Anterior cingulate cortex (tissue), 58 donors: ENCODE results near the gene ASL.
"Not testable (repeated sequence)": the region's sequence is repeated elsewhere in the genome, so short reads cannot be mapped to it uniquely, and the experiment has no call there.

ENCODE experiments used
- DNase-seq, 58 donors: peaks; one replicate each; lab custom pipeline; 2025; lab: John Stamatoyannopoulos, UW

Gene ASL

DNA sequence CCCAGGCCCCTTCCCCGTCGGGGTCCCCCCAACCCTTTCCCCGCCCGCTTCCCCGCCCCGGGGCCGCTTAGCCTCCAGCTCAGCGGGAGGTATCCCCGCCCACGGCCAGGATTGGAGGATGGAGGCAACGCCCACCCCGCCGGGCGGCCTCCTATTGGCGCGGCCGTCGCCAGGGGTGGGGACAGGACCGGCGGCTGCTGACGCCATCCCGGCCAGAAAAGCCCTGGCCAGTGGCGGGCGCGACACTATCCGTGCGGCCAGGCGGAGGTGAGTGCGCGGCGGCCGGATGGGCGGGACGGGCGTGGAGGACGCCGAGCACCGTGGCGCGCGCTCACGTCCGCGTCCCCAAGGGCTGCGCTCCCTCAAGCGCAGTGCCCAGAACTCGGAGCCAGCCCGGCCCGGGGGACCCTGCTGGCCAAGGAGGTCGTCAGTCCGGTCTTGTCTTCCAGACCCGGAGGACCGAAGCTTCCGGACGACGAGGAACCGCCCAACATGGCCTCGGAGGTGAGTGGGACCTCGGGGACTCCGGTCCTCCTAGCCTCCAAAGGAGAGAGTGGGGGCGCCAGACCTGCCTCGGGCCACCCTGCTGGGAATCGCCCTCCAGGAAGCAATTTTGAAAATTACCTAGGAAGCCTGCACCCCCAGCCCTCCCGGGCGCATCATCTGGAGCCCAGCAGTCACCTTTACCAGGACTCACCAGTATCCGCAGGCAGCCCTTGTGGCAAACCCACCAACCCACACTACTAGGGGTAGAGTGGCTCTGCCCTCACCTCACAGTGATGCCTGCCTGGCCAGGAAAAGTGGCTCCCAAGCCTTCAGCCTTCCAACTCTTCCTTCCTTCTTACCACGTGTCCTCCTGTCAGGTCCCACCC lies at the start of gene ASL:
Gene ASL (plus strand): TSS at position 230 of the 872 bp plus-strand sequence. CDS start 263 bp downstream, at position 493.
- peak; percentile 29 to 97 (median 89) for DNase-seq

DNA sequence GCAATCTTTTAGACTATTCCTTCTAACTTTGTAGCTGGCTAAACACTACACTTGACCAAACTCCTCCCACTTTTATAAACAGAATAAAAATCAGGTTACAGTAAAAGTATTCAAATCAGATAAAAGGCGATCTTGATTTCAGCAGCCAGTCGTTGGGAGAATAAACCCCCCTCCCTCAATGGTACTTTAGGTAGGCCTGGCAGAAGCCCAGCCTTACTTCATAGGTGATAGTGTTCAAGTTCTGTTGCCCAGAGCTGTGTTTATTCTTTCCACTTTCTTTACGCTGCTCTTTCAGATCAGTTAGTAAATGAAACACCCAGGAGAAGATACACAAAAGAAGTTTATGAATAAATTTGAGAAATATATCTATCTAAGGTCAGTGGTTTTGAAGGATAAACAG lies 47.3 kb upstream of the ASL start:
- DNase-seq = not testable (repeated sequence)

DNA sequence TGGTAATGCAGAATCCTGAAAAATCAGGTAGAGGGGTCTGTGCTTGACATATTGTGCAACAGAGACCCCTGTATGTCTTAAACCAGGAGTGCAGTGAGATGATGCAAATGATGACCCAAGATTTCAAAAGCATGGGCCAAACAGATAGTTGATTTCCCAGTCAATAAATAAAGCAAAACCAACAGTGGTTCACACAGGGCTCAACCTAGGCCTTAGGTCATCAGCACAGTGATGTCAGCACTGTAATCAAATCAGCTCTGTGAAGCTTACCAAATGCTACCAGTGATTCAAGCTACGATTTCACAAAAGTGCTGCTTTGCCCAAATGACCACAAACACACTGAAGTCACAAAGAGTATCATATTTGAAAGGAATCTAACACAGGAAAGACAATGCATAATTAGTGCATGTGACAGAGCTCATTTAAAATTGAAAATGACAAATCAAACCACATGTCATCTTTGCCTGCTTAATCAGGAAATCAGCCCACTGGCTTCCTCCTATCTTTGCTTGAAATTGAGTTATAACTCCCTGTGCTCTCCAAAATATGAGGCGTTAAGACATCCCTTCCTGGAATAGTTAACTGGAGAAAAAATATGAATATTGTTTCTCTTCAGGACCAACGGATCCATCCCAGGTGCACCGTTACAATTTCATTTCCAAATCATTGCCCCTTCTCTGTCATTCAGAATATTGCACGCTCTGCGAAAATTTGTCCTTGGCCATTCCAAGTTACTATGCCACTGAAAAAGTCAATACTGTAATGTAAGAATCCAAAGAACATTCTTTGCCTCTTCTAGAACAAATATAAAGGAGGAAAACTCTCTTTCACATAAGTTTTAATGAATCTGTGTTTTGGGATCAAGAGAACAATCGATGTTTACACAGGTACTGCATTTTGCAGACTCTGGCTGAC lies 41.9 kb upstream of the ASL start:
- DNase-seq = no peak

DNA sequence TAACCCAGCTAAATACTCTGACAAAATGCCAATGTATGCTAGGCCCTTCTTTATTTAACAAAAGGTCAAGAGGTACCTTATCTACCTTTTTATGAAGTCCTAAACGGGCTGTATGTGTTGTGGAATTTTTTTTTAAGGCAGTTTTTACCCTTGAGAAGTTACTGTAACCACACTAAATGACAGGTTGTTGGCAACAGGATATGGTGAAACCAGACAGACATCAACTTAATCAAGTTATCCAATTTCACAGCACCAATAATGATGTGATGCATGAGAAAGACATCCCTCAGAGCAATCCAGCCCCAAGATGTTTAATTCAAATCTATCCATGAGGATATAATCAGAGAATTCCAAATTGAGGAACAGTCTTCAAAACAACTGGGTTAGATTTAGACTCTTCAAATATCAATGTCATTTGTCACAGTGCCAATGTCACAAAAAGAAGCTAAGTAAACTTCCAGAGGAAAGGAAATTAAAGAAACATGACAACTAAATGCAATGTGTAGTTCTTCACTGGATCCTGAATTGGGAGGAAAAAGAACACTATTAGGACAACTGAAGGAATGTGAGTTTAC lies 41.1 kb upstream of the ASL start:
- not testable (repeated sequence) for DNase-seq

DNA sequence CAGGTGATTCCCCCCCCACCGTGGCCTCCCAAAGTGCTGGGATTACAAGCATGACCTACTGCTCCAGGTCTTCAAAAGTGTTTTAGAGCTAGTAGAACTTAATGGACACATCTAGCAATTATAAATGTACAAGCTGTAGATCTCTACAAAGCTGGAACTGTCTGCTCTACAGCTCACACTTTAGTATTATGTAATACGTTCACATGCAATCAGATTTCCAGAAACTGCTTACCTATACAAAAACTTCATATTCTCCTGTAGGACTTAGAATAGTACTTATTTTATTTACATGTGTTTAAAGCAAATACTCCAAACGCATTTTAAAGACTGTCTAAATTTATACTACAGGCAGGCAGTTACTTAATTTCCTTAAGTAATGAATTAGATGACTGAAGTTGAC lies 39.2 kb upstream of the ASL start:
- DNase-seq = no peak

DNA sequence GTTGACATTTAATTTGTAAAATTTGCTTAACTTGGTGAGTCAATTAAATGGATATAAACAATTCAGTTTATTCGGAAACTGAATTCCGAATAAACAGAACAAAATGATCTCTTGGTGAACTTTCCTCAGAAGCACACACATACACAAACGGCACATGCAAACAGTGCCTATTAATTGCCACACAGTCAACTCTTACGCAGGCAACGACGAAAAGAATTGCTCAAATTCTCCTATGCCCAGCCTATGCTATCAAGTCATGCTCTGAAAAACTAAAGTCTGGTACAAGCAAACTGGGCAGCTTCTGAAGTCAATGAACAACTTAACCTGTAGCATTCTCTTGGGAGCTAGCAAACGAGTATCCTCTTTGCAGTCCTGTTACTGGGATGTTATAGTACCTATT lies 38.8 kb upstream of the ASL start:
- no peak for DNase-seq

DNA sequence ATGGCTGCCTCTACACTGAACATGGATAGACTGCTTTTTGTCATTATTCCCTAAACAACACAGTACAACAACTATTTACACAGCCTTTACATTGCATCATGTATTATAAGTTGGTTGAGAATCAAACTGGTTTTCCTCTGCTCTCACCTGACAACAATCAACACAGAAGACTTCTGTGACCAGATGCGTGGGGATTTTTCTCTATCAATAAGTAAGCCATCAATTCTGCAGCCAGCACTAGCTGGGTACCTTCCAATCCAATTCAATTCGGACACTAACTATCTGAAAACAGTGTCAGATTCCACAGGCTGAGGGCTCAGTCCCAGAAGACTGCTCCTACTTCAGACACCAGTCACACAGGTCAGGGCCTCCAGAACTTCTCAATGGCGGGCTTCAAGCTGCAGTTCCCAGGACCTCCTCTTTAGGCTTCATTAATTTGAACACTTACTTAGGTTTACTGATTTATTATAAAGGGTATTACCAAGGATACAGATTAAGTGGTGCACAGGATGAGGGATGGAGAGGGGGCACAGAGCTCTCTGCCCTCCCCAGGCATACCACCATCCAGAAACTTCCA lies 36.4 kb upstream of the ASL start:
- DNase-seq = no peak

DNA sequence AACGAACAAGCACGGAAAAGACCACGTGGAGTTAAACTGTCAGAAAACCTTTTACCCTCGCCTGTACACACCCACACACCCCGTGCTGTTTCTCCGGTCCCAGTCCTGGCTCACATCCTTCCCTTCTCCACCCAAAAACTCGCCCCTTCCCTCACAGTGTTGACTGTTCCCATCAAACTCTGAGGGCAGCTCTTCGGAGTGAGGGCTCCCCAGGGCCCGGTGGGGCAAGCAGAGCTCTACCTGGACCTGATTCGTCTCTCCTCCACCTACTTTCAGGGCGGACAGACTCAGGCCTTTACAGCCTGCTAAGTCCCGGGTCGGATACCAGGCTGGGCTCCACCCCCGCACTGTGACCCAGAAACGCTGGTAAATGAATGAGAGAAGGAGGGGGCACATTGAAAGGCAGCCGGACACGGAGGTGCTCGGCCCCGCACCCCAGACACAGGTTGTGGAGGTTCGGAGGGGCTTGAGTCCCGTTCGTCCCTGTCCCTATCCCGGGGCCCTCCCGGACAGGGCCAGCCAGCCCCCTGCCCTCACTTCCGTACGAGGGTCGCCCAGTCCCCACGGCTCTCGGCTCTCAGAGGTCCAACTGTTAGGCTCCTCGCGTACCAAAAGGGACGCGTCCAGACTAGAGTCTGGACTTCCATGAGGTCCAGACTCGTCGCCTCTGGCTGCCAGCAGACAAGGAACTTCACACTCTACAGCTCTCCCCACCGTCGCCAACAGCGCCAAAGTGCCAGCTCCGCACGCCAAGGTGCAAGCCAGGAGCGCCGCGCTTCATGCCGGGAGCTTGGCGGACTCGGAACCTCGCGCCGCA lies 31.7 kb upstream of the ASL start:
- peak in 41 of 58 donors; percentile 2 to 55 (median 11) for DNase-seq

DNA sequence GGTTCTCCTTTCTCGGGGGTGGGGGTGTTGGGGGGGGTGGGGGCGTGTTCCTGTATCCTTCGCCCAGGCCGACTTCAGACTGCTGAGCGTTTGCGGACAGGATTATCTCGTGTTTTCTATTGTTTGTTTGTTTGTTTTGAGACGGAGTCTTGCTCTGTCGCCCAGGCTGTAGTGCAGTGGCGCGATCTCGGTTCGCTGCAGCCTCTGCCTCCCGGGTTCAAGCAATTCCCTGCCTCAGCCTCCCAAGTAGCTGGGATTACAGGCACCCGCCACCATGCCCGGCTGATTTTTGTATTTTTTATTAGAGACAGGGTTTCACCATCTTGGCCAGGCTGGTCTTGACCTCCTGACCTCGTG lies 31.1 kb upstream of the ASL start:
- not testable (repeated sequence) for DNase-seq

DNA sequence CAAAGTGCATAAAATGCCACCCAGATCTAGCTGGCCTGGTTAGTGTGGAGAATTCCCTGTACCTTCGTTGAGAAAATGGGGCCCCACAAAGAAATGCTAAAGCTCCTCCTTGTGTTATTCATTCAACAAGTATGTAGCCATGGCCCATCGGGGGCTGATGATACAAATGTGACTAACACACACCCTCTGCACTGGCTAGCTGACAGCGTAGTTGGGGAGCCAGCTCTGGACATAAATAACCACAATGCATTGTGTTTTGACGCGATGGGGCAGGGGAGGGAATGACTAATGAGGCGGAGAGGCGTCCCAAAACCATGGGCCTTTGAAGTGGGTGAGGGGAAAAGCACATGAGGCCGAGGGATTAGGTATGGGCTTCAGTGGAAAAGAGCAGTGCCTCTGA lies 28.2 kb upstream of the ASL start:
- DNase-seq = no peak

DNA sequence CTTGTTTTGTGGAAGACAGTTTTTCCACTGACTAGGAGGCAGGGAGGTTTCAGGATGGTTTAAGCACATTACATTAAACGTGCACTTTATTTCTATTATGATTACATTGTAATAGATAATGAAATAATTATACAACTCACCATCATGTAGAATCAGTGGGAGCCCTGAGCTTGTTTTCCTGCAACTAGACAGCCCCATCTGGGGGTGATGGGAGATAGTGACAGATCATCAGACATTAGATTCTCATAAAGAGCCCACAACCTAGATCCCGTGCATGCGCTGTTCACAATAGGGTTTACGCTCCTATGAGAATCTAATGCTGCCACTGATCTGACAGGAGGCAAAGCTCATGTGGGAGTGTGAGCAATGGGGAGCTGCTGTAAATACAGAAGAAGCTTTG lies 25.7 kb upstream of the ASL start:
- DNase-seq = not testable (repeated sequence)

DNA sequence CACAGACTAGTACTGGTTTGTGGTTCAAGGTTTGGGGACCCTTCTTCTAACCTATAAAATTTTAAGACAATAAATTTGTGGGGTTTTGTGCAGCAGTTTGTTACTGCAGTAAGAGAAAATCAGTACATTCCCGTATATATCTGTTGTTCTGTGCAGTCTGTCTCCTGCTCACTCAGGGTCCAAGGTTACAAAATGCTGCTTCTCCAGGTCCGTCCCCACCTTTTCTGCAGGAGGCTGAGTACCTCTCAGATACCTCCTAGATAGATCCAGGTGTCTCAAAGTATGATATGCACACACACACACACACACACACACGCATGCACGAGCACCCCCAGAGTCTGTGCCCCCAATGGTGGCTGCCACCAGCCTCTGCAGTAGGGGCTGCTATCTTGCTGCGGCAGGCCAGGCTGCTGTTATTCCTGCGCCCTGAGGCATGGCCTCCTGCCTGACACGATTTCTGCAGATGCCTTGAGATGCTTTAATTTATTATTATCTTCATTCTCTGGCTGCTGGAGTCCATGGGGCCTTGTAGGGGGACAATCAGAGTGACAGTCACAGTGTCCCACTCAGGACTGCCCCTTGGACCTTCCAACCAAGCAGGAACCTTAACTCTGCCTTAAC lies 25.2 kb upstream of the ASL start:
- DNase-seq = no peak

DNA sequence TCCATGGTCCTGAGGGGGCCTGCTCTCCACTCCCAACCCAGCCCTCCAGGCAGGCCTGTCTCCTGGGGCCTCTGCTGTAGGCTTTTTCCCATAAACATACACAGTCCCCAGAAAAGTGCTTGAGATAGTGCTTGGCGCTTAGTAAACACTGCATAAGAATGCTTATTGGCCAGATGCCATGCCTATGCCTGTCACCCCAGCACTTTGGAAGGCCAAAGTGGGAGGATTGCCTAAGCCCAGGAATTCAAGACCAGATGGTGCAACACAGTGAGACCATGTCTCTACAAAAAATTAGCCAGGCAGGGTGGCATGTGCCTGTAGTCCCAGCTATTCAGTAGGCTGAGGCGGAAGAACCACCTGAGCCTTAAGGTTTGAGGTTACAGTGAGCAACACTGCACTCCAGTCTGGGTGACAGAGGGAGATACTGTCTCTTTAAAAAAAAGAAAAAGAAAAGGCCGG lies 24.6 kb upstream of the ASL start:
- peak in 1 of 58 donors; percentile 1 for DNase-seq

DNA sequence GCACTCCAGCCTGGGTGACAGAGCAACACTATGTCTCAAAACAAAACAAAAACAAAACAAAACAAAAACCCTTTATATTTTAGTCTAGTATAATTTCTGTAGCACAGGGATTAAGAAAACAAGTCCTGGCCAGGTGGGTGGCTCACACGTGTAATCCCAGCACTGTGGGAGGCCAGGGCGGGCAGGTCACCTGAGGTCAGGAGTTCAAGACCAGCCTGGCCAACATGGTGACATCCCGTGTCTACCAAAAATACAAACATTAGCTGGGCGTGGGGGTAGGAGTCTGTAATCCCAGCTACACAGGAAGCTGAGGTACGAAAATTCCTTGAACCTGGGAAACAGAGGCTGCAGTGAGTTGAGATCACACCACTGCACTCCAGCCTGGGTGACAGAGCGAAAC lies 23.2 kb upstream of the ASL start:
- DNase-seq = no peak

DNA sequence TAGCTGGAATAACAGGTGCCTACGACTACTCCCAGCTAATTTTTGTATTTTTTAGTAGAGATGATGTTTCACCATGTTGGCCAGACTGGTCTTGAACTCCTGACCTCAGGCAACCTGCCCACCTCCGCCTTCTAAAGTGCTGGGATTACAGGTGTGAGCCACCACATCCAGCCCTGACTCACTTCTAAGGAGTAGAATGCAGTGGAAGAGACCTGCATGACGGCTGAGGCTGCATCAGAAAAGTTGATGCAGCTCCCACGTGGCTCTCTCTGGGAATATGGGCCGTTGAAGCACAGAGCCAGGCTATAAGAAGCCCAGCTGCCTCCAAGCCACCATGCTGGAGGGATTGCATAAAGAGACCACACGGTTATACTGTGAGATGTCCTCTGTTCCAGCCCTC lies 21.6 kb upstream of the ASL start:
- DNase-seq = no peak

DNA sequence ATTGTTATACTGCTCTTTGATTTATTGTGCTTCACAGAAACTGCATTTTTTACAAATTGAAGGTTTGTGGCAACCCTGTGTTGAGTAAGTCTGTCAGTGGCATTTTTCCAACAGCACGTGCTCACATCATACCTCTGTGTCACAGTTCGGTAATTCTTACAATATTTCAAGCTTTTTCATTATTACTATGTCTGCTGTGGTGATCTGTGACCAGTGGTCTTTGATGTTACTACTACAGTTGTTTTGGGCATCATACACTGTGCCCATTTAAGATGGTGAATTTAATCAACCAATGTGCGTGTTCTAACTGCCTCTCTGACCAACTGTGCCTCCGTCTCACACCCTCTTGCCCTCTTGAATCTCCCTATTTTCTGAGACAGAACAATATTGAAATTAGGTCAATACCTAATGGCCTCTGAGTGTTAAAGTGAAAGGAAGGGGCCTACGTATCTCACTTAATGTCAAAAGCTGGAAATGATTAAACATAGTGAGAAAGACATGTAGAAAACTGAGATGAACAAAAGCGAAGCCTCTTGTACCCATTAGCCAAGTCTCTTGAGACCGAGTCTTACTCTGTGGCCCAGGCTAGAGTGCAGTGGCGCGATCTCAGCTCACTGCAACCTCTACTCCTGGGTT lies 20.2 kb upstream of the ASL start:
- DNase-seq = no peak

DNA sequence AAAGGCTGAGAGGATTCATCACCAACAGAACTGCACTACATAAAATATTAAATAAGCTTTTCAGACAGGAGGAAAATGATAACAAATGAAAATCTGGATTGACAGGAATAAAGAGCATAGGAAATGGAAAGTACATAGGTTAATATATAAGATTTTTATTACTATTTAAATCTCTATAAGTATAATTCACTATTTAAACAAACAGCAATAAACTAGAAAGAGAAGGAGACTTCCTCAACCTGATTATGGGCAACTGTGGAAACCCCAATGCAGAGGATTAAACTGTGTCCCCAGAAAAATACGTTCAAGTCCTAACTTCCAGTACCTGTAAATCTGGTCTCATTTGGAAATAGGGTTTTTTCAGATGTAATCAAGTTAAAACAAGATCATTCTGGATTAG lies 14.8 kb upstream of the ASL start:
- no peak for DNase-seq

DNA sequence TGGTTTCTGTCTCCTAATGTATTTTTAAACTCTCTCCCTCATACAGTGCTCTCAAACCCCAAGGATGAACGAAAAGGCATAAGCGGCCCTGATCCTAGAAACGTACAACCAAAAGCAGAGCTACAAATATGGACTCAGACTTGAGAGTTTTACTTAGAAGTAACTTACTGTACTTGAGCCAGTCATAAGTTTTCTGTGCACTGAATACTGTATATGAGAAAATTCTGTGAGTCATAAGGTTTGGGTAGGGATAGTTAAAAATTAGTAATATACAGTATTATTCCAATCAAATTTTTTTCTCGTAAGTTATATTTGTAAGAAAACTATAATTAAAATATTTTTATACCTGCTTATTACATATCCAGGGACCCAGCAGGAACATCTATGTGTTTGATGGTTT lies 5.9 kb upstream of the ASL start:
- no peak for DNase-seq

DNA sequence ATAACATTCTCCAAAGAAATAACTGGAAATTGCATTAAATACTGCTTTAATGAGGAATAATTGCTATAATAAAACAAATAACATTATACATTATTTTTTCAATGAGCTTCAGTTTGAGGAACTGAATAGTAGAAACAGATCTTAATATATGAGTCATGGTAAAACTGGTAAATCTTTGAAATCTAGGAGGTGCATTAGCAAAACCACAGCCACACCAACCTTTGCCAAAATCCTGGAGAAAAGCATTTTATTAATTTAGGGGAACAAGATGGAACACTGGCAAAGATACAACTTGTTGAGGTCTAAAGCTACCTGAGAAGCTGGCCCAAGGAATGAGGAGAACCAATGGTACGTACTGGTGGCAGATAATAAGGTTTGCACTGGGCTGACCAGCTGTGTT lies 5.4 kb upstream of the ASL start:
- no peak for DNase-seq
